HG03175 (cell line): ENCODE measurements around the gene SEL1L2.
"Not testable (repeated sequence)": the region's sequence is repeated elsewhere in the genome, so short reads cannot be mapped to it uniquely, and the experiment has no call there.

ENCODE experiments used
- ATAC-seq: cut with Tn5 transposase; IDR thresholded peaks from one replicate; pipeline ENCODE4 v1.9.1; 2021; ENCODE audit warnings: mild to moderate bottlenecking, moderate library complexity; ENCODE audit not compliant: unreplicated experiment

Gene SEL1L2

DNA sequence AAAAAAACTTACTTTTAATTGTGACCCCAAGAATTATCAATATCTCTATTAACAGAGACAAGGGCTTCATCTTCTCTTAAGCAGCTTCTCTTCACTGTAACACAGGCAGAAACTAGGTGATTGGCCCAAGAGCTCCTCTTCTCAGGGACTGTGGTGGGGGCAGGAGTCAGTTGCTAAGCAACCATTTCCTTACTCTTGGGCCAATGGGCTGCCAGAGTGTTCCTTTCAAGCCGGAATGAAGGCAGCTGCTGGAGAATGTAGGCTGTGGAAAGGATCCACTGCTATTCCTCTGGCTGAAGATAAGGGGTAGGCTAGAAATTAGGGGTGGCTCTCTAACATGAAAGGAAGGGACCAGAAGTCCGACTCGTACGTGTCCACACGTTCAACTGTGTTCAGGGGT is at the start of gene SEL1L2:
SEL1L2 (minus strand) TSS at position 150 of the 400 bp plus-strand sequence; CDS start at position 70, 80 bp downstream.
- no peak for ATAC-seq

DNA sequence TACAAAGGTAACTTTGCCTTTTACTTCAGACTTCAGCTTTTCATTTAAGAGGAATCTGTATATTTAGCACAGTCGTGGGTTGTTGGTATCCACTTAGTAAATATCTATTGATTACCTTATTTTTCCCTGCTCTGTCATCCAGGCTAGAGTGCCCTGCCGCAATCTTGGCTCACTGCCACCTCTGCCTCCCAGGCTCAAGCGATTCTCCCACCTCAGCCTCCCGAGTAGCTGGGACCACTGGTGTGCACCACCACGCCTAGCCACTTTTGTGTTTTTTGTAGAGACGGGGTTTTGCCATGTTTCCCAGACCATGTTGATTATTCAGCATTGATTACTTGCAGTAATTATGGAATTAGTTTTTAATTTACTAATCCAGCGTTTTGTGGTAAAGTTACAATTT is 46.2 kb upstream of the SEL1L2 start:
- ATAC-seq, result no peak

DNA sequence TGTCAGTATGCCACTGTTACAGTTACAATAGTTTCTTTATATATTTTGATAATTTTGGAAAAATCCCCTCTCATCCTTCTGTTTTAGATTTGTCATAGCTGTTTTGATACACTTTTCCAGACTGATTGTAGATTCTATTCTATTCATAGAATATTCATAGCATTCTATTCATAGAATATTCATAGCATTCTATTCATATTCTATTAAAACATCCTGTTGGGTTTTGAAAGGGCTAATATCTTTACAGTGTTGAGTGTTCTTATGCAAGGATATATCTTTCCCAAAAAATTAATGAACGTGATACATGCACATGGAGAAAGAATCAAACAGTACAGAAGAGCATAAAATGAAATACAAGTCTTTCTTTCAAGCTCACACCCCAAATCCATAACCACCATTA is 42.9 kb upstream of the SEL1L2 start:
- ATAC-seq, result no peak

GRCh38 chr20:14030991-14031390 is 40.6 kb upstream of the SEL1L2 start:
- ATAC-seq, result no peak

DNA sequence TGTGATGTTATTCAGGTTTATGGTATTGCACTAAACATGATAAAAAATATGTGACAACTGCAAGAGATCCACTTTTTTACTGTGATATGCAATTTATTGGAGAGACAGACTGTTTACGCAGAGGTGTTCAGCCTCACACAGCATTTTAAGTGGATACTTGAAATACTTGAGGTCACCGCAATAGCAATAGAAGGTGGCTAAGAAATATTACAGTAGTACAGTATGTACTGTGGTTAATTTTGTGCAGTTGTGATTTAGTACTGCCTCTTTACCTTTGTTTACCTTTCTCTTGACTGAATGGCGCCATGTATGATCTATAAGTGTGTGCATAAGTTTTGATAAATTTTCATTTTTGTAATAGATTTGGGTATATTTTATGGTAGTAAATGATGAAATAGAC is 22.3 kb upstream of the SEL1L2 start:
- ATAC-seq, result no peak

DNA sequence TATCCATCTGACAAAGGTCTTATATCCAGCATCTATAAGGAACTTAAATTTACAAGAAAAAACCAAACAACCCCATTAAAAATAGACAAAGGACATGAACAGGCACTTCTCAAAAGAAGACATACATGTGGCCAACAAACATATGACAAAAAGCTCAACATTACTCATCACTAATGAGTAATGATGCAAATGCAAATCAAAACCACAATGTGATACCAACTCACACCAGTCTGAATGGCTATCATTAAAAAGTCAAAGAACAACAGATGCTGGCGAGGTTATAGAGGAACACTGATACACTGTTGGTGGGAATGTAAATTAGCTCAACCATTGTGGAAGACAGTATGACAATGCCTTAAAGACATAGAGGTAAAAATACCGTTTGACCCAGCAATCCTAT is 18.8 kb upstream of the SEL1L2 start:
- ATAC-seq, result no peak

- no peak for ATAC-seq
These were observed 15.6 kb upstream of the SEL1L2 start for GRCh38 chr20:14005996-14006395.

DNA sequence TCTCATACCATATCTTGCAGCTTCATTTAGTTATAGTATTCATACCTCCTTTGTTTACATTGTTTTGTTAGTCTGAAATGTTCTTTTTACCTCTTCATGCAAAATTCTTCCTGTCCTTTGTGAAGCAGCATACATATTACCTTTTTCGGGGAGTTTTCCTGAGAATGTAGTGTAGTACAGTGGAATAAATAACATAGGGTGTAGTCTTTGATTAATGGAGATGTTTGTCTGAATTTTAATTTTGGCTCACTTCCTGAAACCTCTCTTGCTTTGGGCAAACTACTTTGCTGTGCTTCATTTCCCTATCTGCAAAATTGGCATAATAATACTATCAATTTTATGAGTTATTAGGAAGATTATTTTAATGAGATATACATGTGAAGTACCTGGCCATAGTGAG is 10.5 kb upstream of the SEL1L2 start:
- no peak for ATAC-seq

- ATAC-seq, result no peak
These were observed 5.9 kb upstream of the SEL1L2 start for GRCh38 chr20:13996265-13996664.

- ATAC-seq, result no peak
These were observed 5.4 kb upstream of the SEL1L2 start for GRCh38 chr20:13995841-13996240.

DNA sequence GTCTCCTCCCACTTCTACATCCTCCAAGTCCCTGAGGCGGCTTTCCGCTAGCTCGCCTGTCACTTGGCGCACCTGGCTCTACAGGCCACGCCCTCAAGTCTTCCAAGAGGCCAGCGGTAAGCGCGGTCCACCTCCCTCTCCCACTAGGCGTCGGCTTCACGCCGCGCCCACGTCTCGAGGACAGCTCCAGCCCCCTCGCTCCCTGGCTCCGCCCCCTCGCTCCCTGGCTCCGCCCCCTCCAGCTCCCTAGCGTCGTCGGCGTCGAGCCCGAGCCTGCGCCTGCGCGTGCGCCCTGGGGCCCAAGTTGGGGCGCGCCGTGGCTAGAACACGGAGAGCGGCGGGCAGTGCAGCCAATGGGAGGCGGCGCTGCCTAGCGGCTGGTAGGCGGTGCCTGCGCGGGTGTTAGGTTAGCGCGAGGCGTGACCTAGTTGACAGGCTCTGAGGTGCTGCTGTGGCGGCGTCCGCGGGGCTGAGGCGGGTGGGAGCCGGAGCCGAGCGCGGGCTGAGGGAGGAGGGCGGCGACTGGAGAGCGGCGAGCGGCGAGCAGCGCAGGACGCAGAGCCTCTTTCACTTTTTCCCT is 4.8 kb upstream of the SEL1L2 start, which contains the start of gene MACROD2:
MACROD2 (plus strand) TSS at position 431 of the 580 bp plus-strand sequence.
- ATAC-seq, result no peak

GRCh38 chr20:13991955-13992354 is 1.5 kb upstream of the SEL1L2 start:
- not testable (repeated sequence) for ATAC-seq

GRCh38 chr20:13991311-13991710 is 897 bp upstream of the SEL1L2 start:
- ATAC-seq, result no peak

DNA sequence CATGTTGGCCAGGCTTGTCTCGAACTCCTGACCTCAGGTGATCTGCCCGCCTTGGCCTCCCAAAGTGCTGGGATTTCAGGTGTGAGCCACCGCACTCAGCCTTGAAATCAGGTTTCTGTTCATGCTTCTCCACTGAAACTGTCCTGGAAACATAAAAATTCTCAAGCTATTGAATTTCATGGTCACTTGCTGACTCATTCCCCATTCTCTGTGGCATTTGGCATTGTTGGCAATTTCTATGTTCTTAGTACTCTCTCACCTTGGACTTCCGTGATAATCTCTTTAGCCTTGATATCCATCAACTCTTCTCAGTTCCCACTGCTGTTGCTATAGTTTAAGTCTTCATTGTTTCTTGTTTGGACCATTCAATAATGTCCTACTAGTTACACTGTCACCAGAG is 6.2 kb downstream of the SEL1L2 start:
- no peak for ATAC-seq

- ATAC-seq, result no peak
These were observed 29.9 kb downstream of the SEL1L2 start for GRCh38 chr20:13960525-13960924.

GRCh38 chr20:13960119-13960518 is 30.3 kb downstream of the SEL1L2 start:
- no peak for ATAC-seq

DNA sequence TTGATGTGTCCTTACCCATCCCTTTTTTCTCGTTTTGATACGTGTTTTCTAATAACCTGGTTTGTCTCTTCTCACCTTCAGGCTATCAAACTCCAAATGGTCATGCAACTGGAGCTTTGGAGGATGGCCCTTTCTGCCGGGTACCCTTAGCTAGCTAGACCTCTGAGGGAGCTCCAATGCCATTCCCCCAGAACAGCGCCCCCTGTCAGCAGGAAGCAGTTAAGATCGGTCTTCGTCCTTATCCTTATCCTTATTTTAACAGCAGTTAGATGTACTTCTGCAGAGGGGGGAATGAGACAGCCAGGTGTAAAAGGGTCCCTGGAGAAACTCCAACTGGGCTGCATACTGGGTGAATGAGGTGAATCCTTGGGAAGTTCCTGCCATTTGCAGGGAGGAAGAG is 37.2 kb downstream of the SEL1L2 start:
- no peak for ATAC-seq

DNA sequence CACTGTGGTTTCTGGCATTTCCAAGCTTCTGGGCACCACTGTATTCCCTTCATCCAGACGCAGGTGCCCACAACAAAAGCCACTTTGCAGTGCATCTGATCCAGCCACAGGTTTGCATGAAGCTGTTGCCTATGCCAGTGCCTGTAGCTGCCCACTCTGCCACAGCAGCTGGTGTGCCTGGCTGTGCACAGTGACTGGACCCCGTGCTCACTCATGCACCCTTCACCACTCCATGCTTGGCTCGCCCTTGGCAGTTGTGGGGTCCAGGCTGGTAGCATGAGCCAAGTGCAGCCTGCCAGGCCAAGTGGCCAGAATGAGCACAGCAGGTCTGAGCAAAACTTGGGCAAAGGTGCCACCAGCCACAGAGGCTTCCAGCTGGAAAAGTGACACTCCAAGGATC is 42.7 kb downstream of the SEL1L2 start:
- no peak for ATAC-seq

DNA sequence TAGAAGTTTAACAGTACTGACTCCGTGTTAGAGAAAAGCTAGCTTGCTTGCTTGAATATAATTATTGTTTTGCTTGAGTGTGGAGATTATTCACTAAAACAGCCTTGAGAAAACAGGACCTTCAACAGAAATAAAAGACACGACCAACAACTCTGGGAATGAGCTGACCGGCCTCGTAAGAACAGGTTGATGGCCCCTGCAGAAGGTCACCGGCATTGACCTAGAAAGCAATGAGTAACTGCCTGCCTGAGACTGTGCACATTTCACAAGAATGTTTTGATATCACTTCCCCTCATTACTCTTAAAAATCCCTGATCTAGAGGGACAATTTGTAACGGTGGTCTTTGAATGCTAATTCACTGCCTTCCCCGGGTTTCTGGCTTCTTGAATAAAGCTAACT is 49.4 kb downstream of the SEL1L2 start:
- ATAC-seq, result no peak

DNA sequence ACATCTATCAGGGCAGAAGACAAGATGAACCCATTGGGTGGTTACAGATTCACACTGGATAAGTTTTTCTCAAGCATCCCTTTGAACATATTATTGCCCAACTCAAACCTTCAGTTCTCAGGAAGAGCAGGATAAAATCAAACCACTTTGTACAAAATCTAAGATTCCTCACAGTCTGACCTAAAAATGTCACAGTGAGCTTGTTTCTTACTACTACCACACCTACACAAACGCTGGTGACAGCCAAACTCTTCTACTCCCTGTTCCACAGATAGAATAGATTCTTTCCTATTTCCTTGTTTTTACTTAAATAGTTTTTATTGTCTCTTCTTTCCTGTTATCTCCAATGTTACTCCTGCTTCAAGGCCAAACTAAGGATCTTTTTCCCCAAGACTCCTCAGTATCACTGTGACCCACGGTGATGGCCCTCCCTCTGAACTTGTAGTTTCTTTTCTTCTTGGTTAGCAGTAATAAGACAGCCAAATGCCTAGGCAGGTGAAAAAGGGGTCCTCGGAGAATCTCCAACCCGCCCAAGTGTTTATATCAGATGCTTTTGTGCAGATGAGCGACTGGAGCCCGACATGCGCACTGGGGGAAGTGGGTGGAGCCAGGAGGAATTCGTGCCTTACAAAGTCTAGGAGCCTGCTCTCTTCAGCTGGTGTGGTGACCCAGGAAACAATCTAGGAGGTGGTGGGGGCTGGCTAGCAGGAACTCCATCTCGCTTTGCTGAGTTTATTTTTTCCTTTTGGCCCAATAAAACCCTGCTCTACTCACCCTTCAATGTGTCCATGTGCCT is 53.4 kb downstream of the SEL1L2 start:
- no peak for ATAC-seq

DNA sequence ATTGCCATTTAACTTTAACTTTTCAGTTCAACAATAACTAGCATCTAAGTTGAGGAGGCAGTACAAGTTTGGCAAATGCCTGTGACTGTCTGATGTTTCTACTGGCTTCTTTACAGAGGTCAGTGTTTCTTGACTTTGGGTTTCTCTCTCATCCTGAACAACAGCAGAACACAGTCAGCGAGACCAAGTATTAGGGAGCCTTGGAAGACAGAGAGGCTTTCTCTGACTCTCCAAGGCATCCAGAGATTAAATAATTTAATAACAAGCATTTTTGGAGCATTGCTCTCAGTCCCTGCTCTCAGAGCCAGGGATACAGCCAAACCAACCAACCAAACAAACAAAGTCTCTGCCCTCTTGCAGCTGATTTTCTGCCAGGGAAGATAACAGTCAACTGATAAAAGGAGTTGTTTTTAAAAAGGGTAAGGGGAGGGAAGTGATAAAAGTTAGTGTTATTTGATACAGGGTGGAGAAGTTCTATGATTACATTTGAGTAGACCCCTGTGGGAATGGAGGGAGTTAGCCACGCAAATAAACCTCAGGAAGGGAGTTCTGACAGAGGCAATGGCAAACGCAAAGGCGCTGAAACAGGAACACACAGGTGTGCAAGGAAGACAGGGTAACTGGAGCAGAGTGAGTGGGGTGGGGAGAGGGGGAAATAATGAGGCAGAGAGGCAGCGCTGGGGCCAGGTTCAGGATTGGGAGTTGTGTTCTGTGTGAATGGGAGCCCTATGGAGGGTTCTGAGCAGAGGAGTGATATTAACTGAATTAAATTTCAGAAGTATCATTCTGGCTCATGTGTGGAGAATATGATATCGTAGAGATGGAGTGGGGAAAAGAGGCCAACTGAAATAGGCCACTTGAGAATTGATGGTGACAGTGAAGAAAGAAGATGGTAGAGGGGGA is 55.2 kb downstream of the SEL1L2 start:
- ATAC-seq, result no peak

DNA sequence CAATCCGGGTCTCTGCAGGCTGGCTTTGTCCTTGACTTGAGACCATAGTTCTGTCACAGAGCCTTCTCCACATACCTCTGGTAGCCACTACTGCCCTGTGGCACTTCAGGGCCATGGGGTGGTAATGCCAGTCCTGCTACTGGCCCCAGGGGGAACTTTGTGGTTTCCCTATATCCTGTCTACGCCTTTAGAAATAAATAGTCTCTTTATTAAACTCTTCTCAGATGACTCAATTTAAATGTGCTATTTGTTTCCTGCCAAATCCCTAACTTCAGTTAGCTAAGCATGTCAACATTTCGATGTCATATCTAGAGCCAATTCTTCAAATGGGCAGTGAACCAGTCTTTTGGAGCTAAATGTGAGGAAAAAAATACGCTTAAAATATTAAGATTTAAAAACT is 60.1 kb downstream of the SEL1L2 start:
- no peak for ATAC-seq
